ENCODE measurements around the gene ZNF823.

GRCh38 chr19:11780431-11781020, 41.8 kb upstream of the ZNF823 start:
- TF ChIP-seq CTCF (IDR thresholded peaks at IDR 0.05 in 8 of 11, conservative IDR thresholded peaks at IDR 0.05 in 3 of 11) (no peak), POLR2AphosphoS5 (IDR thresholded peaks at IDR 0.05) (no peak), POLR2A (IDR thresholded peaks at IDR 0.05) (no peak)

Data from spleen (tissue), 7 donors.